Keratinocyte (primary cell): ENCODE results near the gene OSBPL10. TPM values are rescaled to one million over a fixed set of nuclear protein-coding genes. Genes with fewer than 3 reads are reported as not detected.

Experiments
- DNase-seq: peaks from one replicate; pipeline ENCODE4 v3.0.0-alpha.2; 2011; ENCODE audit warnings: low read depth, missing footprints, low spot score
- FAIRE-seq: peaks from 2 replicates; lab custom pipeline; 2011; peaks lifted over from hg19 to GRCh38; lab: Jason Lieb, UNC
- H2AFZ ChIP-seq: 2 replicates; pipeline ENCODE4 v1.6.0; 2012; ENCODE audit warnings: low read length, control low read depth, inconsistent platforms; ENCODE audit not compliant: control insufficient read depth
- H3K27ac ChIP-seq: 2 replicates; pipeline ENCODE4 v1.5.1; 2011; ENCODE audit warnings: low read length; ENCODE audit not compliant: control insufficient read depth, insufficient read depth
- H3K27me3 ChIP-seq: 3 replicates; pipeline ENCODE4 v1.6.0; 2011; ENCODE audit warnings: low read length; ENCODE audit not compliant: control insufficient read depth, insufficient read depth; ENCODE audit errors: extremely low read depth
- H3K36me3 ChIP-seq, 2 experiments: 2 replicates in 1 of 2; 3 replicates in 1 of 2; pipeline ENCODE4 v1.5.1; 2011; ENCODE audit warnings: low read length in 2 of 2, mild to moderate bottlenecking in 1 of 2; ENCODE audit not compliant: control insufficient read depth in 2 of 2, insufficient read depth in 2 of 2; ENCODE audit errors: extremely low read depth in 1 of 2
- H3K4me1 ChIP-seq: 3 replicates; pipeline ENCODE4 v1.5.1; 2011; ENCODE audit warnings: low read length; ENCODE audit not compliant: control insufficient read depth, insufficient read depth; ENCODE audit errors: extremely low read depth
- H3K4me2 ChIP-seq: 3 replicates; pipeline ENCODE4 v1.6.0; 2011; ENCODE audit warnings: low read depth, low read length; ENCODE audit not compliant: control insufficient read depth, insufficient read depth; ENCODE audit errors: extremely low read depth
- H3K4me3 ChIP-seq, 3 experiments: fragments of 200-600 bp in 1 of 3; sonication (generic) in 1 of 3; 2 replicates in 2 of 3; 3 replicates in 1 of 3; pipeline ENCODE4 v1.5.1; 2011 to 2016; ENCODE audit warnings: low read length in 3 of 3, mild to moderate bottlenecking in 3 of 3, control low read depth in 2 of 3, inconsistent platforms in 1 of 3, low read depth in 1 of 3, mixed read lengths in 1 of 3, mixed run types in 1 of 3, moderate library complexity in 1 of 3; ENCODE audit not compliant: control insufficient read depth in 2 of 3, insufficient read depth in 2 of 3; ENCODE audit errors: extremely low read depth in 1 of 3
- H3K79me2 ChIP-seq: 2 replicates; pipeline ENCODE4 v1.6.0; 2012; ENCODE audit warnings: low read length; ENCODE audit not compliant: control insufficient read depth, insufficient read depth
- H3K9ac ChIP-seq: 3 replicates; pipeline ENCODE4 v1.6.0; 2011; ENCODE audit warnings: low read length; ENCODE audit not compliant: control insufficient read depth, insufficient read depth; ENCODE audit errors: extremely low read depth
- H3K9me1 ChIP-seq: 3 replicates; pipeline ENCODE4 v1.6.0; 2011; ENCODE audit warnings: low read length; ENCODE audit not compliant: control insufficient read depth, insufficient read depth; ENCODE audit errors: extremely low read depth
- H3K9me3 ChIP-seq: 2 replicates; pipeline ENCODE4 v1.5.1; 2012; ENCODE audit warnings: low read depth, low read length; ENCODE audit not compliant: control insufficient read depth
- H4K20me1 ChIP-seq: 3 replicates; pipeline ENCODE4 v1.6.0; 2011; ENCODE audit warnings: low read length; ENCODE audit not compliant: control insufficient read depth, insufficient read depth; ENCODE audit errors: extremely low read depth
- CTCF ChIP-seq, 3 experiments: IDR thresholded peaks in 1 of 3; conservative IDR thresholded peaks in 1 of 3; optimal IDR thresholded peaks in 1 of 3; 2 replicates in 2 of 3; 3 replicates in 1 of 3; pipeline versions ENCODE3 to v1.5.1; 2011; ENCODE audit warnings: low read length in 3 of 3, mild to moderate bottlenecking in 3 of 3, moderate library complexity in 2 of 3, control low read depth in 1 of 3, inconsistent platforms in 1 of 3; ENCODE audit not compliant: insufficient read depth in 2 of 3; ENCODE audit errors: extremely low read depth in 1 of 3
- EZH2 ChIP-seq: IDR thresholded peaks from one replicate; pipeline ENCODE4 v1.6.1; 2012; ENCODE audit warnings: inconsistent platforms, mild to moderate bottlenecking, low read length, moderate library complexity
- dilution Hi-C: fragments of 300-500 bp; cut with MboI; formaldehyde crosslinking; loops from one replicate; pipeline ENCODE4 v1.7.0; 2020; ENCODE audit warnings: low sequenced_read_pairs; ENCODE audit not compliant: extremely low pct_ligation_motif_present
- polyA plus RNA-seq, 5 experiments: library from polyadenylated mRNA; depleted of rRNA in 3 of 5; stranded (reverse) in 3 of 5; stranded (forward) in 1 of 5; unstranded in 1 of 5; fragments of >200 nt; gene quantifications; 1 replicate in 1 of 5; 2 replicates in 3 of 5; 3 replicates in 1 of 5; pipeline versions ENCODE4 v1.2.1 to v1.2.3, GENCODE V29; 2011 to 2012; ENCODE audit warnings: missing spikeins in 2 of 5, low read depth in 1 of 5, low replicate concordance in 1 of 5

The OSBPL10 gene
- polyA plus RNA-seq, 1 donor (not counting 4 experiments of a cell fraction or from before 2014, with no cell fraction given) = 50.1 TPM

- Histone ChIP-seq H3K27me3 (no peaks in the 10 kb centered on the region), H4K20me1 (peaks cover 4% of the 10 kb centered on the region), H3K4me3 (no peak overlapping the region), H3K79me2 (peaks cover 82% of the 10 kb centered on the region), H3K9me1 (peaks cover 2% of the 10 kb centered on the region), H3K9me3 (no peaks in the 10 kb centered on the region), H3K27ac (no peak overlapping the region), H3K4me2 (no peak overlapping the region), H3K36me3 (peaks cover 5 to 8% of the 10 kb centered on the region in 2 experiments), H3K9ac (no peak overlapping the region), H3K4me1 (no peaks in the 10 kb centered on the region), H2AFZ (no peak overlapping the region)
- dilution Hi-C loops = no loop called here
- no peak for FAIRE-seq
- no peak for DNase-seq
- TF ChIP-seq CTCF (optimal IDR thresholded peaks at IDR 0.05 in 1 of 3, IDR thresholded peaks at IDR 0.05 in 1 of 3, conservative IDR thresholded peaks at IDR 0.05 in 1 of 3; ENCODE audit: extremely low read depth in 1 of 3, insufficient read depth in 2 of 3, low read length in 3 of 3) (no peak), EZH2 (no peak)
Measured at GRCh38 chr3:31802981-31803740, 177.9 kb downstream of the OSBPL10 start.

GRCh38 chr3:31800436-31800835, 180.6 kb downstream of the OSBPL10 start:
- H2AFZ ChIP-seq = no peak overlapping the region
- peaks cover 2% of the 10 kb centered on the region for H3K9me1 ChIP-seq
- no peaks in the 10 kb centered on the region for H3K9me3 ChIP-seq
- H3K4me1 ChIP-seq = no peaks in the 10 kb centered on the region
- H3K79me2 ChIP-seq = peaks cover 66% of the 10 kb centered on the region
- no peak overlapping the region for H3K4me2 ChIP-seq
- dilution Hi-C loops = no loop called here
- H3K36me3 ChIP-seq = peaks cover 5 to 13% of the 10 kb centered on the region in 2 experiments
- H3K27me3 ChIP-seq = no peaks in the 10 kb centered on the region
- H3K4me3 ChIP-seq = no peak overlapping the region
- no peak overlapping the region for H3K27ac ChIP-seq
- H4K20me1 ChIP-seq = peaks cover 4% of the 10 kb centered on the region
- no peak overlapping the region for H3K9ac ChIP-seq
- DNase-seq (no peak), FAIRE-seq (no peak)
- no peak for TF ChIP-seq CTCF (optimal IDR thresholded peaks at IDR 0.05 in 1 of 3, IDR thresholded peaks at IDR 0.05 in 1 of 3, conservative IDR thresholded peaks at IDR 0.05 in 1 of 3; ENCODE audit: extremely low read depth in 1 of 3, insufficient read depth in 2 of 3, low read length in 3 of 3)
- TF ChIP-seq EZH2 = no peak
